ENCODE measurements around the gene FOXO1. TPM values are rescaled to one million over a fixed set of nuclear protein-coding genes. Genes with fewer than 3 reads are reported as not detected.
"Not testable (repeated sequence)": the region's sequence is repeated elsewhere in the genome, so short reads cannot be mapped to it uniquely, and the experiment has no call there.

FOXO1 gene
- total and polyA plus RNA-seq, 2 experiments from 2014 or later = 32.4 to 68.0 TPM

DNA sequence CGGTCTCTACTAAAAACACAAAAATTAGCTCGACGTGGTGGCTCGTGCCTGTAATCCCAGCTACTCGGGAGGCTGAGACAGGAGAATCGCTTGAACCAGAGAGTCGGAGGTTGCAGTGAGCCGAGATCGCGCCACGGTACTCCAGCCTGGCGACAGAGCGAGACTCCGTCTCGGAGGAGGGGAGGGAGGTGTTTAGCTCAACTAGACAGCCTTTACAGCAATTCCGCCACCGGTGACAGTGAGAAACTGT is 2.4 kb downstream of the FOXO1 start:
- H3K4me2 ChIP-seq = peak overlapping the region; percentile 77
- H3K27ac Mint-ChIP-seq; H2AFZ ChIP-seq; H3K27me3 ChIP-seq (ENCODE audit: insufficient read depth); H3F3A ChIP-seq (replicated peaks; ENCODE audit: low read depth); H3K36me3 ChIP-seq (ENCODE audit: insufficient read depth); H3K27ac ChIP-seq (ENCODE audit: low read depth); H3K27me3 Mint-ChIP-seq (ENCODE audit: insufficient read depth, low read depth, poor library complexity); H3K9me3 Mint-ChIP-seq; H3K9me2 ChIP-seq (ENCODE audit: insufficient read depth): not testable (repeated sequence)
- H3K4me3 ChIP-seq = peak overlapping the region; percentile 86
- H3K79me2 ChIP-seq (replicated peaks; ENCODE audit: insufficient read depth) = peaks cover 74% of the 10 kb centered on the region
- ATAC-seq = peak; percentile 1; the same call in 1 of the 3 replicates
- peaks cover 14% of the 10 kb centered on the region; the same call in 1 of the 2 replicates for H4K20me1 ChIP-seq (replicated peaks; ENCODE audit: insufficient read depth)
- DNase-seq (ENCODE audit: low spot score) = peak; percentile 45
- peak overlapping the region; percentile 99 for H3K4me3 Mint-ChIP-seq
- H3K4me1 ChIP-seq (ENCODE audit: insufficient read depth) = peaks cover 60% of the 10 kb centered on the region
- H3K36me3 Mint-ChIP-seq (ENCODE audit: low read depth) = peaks cover 18% of the 10 kb centered on the region
- H3K4me1 Mint-ChIP-seq = peaks cover 55% of the 10 kb centered on the region

DNA sequence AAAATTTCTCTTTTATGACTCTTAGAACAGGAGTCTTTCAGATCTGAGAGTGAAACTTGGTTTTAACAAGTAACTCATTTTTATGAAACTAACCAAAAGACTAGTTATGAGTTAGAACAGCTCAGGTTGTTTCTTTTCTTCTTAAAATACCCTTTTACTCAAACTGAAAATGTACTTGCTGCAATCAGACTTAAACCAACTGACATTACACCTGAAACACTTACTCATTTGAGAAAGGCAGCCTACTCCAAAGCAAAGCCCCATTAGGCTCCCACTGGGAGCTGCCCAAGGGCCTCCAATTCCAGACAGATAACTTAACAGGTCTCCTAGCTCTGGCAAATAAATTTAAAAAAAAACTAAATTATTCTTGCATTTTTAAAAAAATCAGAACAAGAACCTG is 3.6 kb downstream of the FOXO1 start:
- H3K4me1 Mint-ChIP-seq = peaks cover 54% of the 10 kb centered on the region
- peaks cover 3% of the 10 kb centered on the region; the same call in 1 of the 2 replicates for H3F3A ChIP-seq (replicated peaks; ENCODE audit: low read depth)
- H3K27ac Mint-ChIP-seq = peak overlapping the region; percentile 82; the same call in 1 of the 2 replicates
- H3K4me2 ChIP-seq = peak overlapping the region; percentile 77
- H3K9me2 ChIP-seq (ENCODE audit: insufficient read depth) = no peaks in the 10 kb centered on the region
- peaks cover 26% of the 10 kb centered on the region for H3K36me3 Mint-ChIP-seq (ENCODE audit: low read depth)
- peaks cover 2% of the 10 kb centered on the region; the same call in 1 of the 3 replicates for H3K9me3 Mint-ChIP-seq
- H4K20me1 ChIP-seq (replicated peaks; ENCODE audit: insufficient read depth) = peaks cover 14% of the 10 kb centered on the region; the same call in 1 of the 2 replicates
- peaks cover 56% of the 10 kb centered on the region for H3K4me1 ChIP-seq (ENCODE audit: insufficient read depth)
- DNase-seq (ENCODE audit: low spot score) (peak; percentile 58), ATAC-seq (peak; percentile 6; the same call in 2 of the 3 replicates)
- H3K4me3 ChIP-seq = peak overlapping the region; percentile 86
- peaks cover 6% of the 10 kb centered on the region for H3K27me3 Mint-ChIP-seq (ENCODE audit: insufficient read depth, low read depth, poor library complexity)
- H3K27ac ChIP-seq (ENCODE audit: low read depth) = peak overlapping the region; percentile 52
- H3K4me3 Mint-ChIP-seq = peak overlapping the region; percentile 99
- no peaks in the 10 kb centered on the region for H3K36me3 ChIP-seq (ENCODE audit: insufficient read depth)
- no peaks in the 10 kb centered on the region for H3K27me3 ChIP-seq (ENCODE audit: insufficient read depth)
- TF ChIP-seq, protein P1, sequence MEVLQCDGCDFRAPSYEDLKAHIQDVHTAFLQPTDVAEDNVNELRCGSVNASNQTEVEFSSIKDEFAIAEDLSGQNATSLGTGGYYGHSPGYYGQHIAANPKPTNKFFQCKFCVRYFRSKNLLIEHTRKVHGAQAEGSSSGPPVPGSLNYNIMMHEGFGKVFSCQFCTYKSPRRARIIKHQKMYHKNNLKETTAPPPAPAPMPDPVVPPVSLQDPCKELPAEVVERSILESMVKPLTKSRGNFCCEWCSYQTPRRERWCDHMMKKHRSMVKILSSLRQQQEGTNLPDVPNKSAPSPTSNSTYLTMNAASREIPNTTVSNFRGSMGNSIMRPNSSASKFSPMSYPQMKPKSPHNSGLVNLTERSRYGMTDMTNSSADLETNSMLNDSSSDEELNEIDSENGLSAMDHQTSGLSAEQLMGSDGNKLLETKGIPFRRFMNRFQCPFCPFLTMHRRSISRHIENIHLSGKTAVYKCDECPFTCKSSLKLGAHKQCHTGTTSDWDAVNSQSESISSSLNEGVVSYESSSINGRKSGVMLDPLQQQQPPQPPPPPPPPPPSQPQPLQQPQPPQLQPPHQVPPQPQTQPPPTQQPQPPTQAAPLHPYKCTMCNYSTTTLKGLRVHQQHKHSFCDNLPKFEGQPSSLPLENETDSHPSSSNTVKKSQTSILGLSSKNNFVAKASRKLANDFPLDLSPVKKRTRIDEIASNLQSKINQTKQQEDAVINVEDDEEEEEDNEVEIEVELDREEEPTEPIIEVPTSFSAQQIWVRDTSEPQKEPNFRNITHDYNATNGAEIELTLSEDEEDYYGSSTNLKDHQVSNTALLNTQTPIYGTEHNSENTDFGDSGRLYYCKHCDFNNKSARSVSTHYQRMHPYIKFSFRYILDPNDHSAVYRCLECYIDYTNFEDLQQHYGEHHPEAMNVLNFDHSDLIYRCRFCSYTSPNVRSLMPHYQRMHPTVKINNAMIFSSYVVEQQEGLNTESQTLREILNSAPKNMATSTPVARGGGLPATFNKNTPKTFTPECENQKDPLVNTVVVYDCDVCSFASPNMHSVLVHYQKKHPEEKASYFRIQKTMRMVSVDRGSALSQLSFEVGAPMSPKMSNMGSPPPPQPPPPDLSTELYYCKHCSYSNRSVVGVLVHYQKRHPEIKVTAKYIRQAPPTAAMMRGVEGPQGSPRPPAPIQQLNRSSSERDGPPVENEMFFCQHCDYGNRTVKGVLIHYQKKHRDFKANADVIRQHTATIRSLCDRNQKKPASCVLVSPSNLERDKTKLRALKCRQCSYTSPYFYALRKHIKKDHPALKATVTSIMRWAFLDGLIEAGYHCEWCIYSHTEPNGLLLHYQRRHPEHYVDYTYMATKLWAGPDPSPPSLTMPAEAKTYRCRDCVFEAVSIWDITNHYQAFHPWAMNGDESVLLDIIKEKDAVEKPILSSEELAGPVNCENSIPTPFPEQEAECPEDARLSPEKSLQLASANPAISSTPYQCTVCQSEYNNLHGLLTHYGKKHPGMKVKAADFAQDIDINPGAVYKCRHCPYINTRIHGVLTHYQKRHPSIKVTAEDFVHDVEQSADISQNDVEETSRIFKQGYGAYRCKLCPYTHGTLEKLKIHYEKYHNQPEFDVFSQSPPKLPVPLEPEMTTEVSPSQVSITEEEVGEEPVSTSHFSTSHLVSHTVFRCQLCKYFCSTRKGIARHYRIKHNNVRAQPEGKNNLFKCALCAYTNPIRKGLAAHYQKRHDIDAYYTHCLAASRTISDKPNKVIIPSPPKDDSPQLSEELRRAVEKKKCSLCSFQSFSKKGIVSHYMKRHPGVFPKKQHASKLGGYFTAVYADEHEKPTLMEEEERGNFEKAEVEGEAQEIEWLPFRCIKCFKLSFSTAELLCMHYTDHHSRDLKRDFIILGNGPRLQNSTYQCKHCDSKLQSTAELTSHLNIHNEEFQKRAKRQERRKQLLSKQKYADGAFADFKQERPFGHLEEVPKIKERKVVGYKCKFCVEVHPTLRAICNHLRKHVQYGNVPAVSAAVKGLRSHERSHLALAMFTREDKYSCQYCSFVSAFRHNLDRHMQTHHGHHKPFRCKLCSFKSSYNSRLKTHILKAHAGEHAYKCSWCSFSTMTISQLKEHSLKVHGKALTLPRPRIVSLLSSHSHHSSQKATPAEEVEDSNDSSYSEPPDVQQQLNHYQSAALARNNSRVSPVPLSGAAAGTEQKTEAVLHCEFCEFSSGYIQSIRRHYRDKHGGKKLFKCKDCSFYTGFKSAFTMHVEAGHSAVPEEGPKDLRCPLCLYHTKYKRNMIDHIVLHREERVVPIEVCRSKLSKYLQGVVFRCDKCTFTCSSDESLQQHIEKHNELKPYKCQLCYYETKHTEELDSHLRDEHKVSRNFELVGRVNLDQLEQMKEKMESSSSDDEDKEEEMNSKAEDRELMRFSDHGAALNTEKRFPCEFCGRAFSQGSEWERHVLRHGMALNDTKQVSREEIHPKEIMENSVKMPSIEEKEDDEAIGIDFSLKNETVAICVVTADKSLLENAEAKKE (CRISPR knock-in tag; IDR thresholded peaks at IDR 0.05) = no peak
- TF ChIP-seq CREB1 (CRISPR knock-in tag; IDR thresholded peaks at IDR 0.05; ENCODE audit: low read depth) = no peak
- TF ChIP-seq POLR2AphosphoS5 (IDR thresholded peaks at IDR 0.05; ENCODE audit: low read depth) = no peak
- no peak for TF ChIP-seq JUNB (IDR thresholded peaks at IDR 0.05; ENCODE audit: unreplicated experiment)
- peak; percentile 5; the same call in 1 of the 2 replicates for TF ChIP-seq NANOG (IDR thresholded peaks at IDR 0.05; ENCODE audit: borderline replicate concordance)
- TF ChIP-seq EZH2phosphoT487 (IDR thresholded peaks at IDR 0.05; ENCODE audit: unreplicated experiment) = no peak
- no peak for TF ChIP-seq ZNF331 (CRISPR knock-in tag; IDR thresholded peaks at IDR 0.05; ENCODE audit: low read depth)
- H2AFZ ChIP-seq = no peak overlapping the region
- H3K79me2 ChIP-seq (replicated peaks; ENCODE audit: insufficient read depth) = peaks cover 86% of the 10 kb centered on the region
